T47D (cell line): ENCODE results near the gene MIER3.
"Not testable (repeated sequence)": the region's sequence is repeated elsewhere in the genome, so short reads cannot be mapped to it uniquely, and the experiment has no call there.

ENCODE experiments used
- DNase-seq, 2 experiments: peaks; one replicate each; pipeline versions ENCODE4 v3.0.0 to v3.0.0-alpha.2; 2011 to 2012; ENCODE audit warnings: low read depth in 1 of 2, low spot score in 1 of 2
- JUND ChIP-seq: IDR thresholded peaks from 2 replicates; pipeline ENCODE4 v1.6.1; 2012; ENCODE audit warnings: low read depth
- in situ Hi-C: cut with HindIII; loops from 2 replicates; pipeline ENCODE4 v1.10.0; 2016; ENCODE audit warnings: low sequenced_read_pairs, low pct_unique_long_range_greater_than_20kb

The MIER3 gene

GRCh38 chr5:56979968-56980367 lies 28.0 kb upstream of the MIER3 start:
- DNase-seq = no peak
- in situ Hi-C loops = no loop called here
- TF ChIP-seq JUND = no peak

- DNase-seq, in situ Hi-C loops: not testable (repeated sequence)
Measured at GRCh38 chr5:56979526-56979925, 27.6 kb upstream of the MIER3 start.

- DNase-seq = no peak
- TF ChIP-seq JUND = no peak
Measured at GRCh38 chr5:56977822-56978221, 25.9 kb upstream of the MIER3 start.

GRCh38 chr5:56977021-56977420 lies 25.1 kb upstream of the MIER3 start:
- in situ Hi-C loops = no loop called here

More at GRCh38 chr5:56977822-56978221, 25.9 kb upstream of the MIER3 start:
- in situ Hi-C loops = no loop called here

GRCh38 chr5:56974241-56974640 lies 22.3 kb upstream of the MIER3 start:
- no peak for TF ChIP-seq JUND
- DNase-seq = no peak
- in situ Hi-C loops = no loop called here

More at GRCh38 chr5:56977021-56977420, 25.1 kb upstream of the MIER3 start:
- TF ChIP-seq JUND = no peak
- no peak for DNase-seq

GRCh38 chr5:56973473-56973872 lies 21.6 kb upstream of the MIER3 start:
- no peak for TF ChIP-seq JUND
- in situ Hi-C loops = no loop called here
- DNase-seq = no peak

GRCh38 chr5:56971275-56971674 lies 19.4 kb upstream of the MIER3 start:
- in situ Hi-C loops = no loop called here
- no peak; the same call in 1 of the 2 replicates for TF ChIP-seq JUND
- DNase-seq = no peak

- in situ Hi-C loops = no loop called here
- DNase-seq = no peak
- TF ChIP-seq JUND = no peak
Measured at GRCh38 chr5:56964173-56964572, 12.2 kb upstream of the MIER3 start.

GRCh38 chr5:56963246-56963645 lies 11.3 kb upstream of the MIER3 start:
- no peak for TF ChIP-seq JUND
- DNase-seq = no peak
- in situ Hi-C loops = no loop called here

- TF ChIP-seq JUND = no peak
- in situ Hi-C loops = no loop called here
- no peak for DNase-seq
Measured at GRCh38 chr5:56962286-56962685, 10.4 kb upstream of the MIER3 start.

- in situ Hi-C loops = no loop called here
- TF ChIP-seq JUND = no peak
- DNase-seq = no peak
Measured at GRCh38 chr5:56961746-56962145, 9.8 kb upstream of the MIER3 start.

- no peak for DNase-seq
Measured at GRCh38 chr5:56959326-56959725, 7.4 kb upstream of the MIER3 start.

GRCh38 chr5:56958595-56958994 lies 6.7 kb upstream of the MIER3 start:
- no peak for TF ChIP-seq JUND
- DNase-seq = no peak
- in situ Hi-C loops = no loop called here

More at GRCh38 chr5:56959326-56959725, 7.4 kb upstream of the MIER3 start:
- in situ Hi-C loops = no loop called here
- TF ChIP-seq JUND = no peak

- in situ Hi-C loops = no loop called here
- DNase-seq = no peak
- TF ChIP-seq JUND = no peak
Measured at GRCh38 chr5:56954262-56954661, 2.3 kb upstream of the MIER3 start.
